Hepatocyte (in vitro differentiated cells): ENCODE results near the gene POGLUT2.

ENCODE experiments used
- CTCF ChIP-seq: fragments of 200-600 bp; sonication (generic); IDR thresholded peaks from 2 replicates; pipeline ENCODE4 v1.5.1; 2016; ENCODE audit warnings: antibody characterized with exemption, mild to moderate bottlenecking; ENCODE audit not compliant: poor library complexity
- EZH2 ChIP-seq: fragments of 200-600 bp; sonication (generic); IDR thresholded peaks from 2 replicates; pipeline ENCODE4 v1.6.1; 2016; ENCODE audit warnings: antibody characterized with exemption, mild to moderate bottlenecking, borderline replicate concordance

GRCh38 chr13:102836471-102836870, 37.7 kb upstream of the POGLUT2 start:
- TF ChIP-seq CTCF: no peak
- no peak for TF ChIP-seq EZH2
